Gastroesophageal sphincter (tissue), 3 donors: Measurements from ENCODE around the gene STRN.

Source experiments
- EP300 ChIP-seq: sonication (generic); formaldehyde crosslinking; IDR thresholded peaks from one replicate; pipeline ENCODE4 v1.6.1; 2017; ENCODE audit warnings: antibody characterized with exemption, mild to moderate bottlenecking
- POLR2A ChIP-seq, 2 donors: fragments of 450-650 bp; IDR thresholded peaks; one replicate each; pipeline ENCODE4 v1.6.1; 2017; ENCODE audit warnings: antibody characterized with exemption in 2 of 2, mild to moderate bottlenecking in 2 of 2, moderate library complexity in 1 of 2
- POLR2AphosphoS5 ChIP-seq: sonication (generic); formaldehyde crosslinking; IDR thresholded peaks from one replicate; pipeline ENCODE4 v1.6.1; 2017; ENCODE audit warnings: antibody characterized with exemption
- TF ChIP-seq, protein P1 (sequence below), 4 experiments: fragments of 200-600 bp in 2 of 4; fragments of 450-650 bp in 2 of 4; sonication (generic) in 1 of 4; IDR thresholded peaks; one replicate each; pipeline ENCODE4 v1.5.1; 2017 to 2019; ENCODE audit warnings: antibody characterized with exemption in 4 of 4, mild to moderate bottlenecking in 2 of 4, moderate library complexity in 2 of 4

- TF ChIP-seq, protein P1, sequence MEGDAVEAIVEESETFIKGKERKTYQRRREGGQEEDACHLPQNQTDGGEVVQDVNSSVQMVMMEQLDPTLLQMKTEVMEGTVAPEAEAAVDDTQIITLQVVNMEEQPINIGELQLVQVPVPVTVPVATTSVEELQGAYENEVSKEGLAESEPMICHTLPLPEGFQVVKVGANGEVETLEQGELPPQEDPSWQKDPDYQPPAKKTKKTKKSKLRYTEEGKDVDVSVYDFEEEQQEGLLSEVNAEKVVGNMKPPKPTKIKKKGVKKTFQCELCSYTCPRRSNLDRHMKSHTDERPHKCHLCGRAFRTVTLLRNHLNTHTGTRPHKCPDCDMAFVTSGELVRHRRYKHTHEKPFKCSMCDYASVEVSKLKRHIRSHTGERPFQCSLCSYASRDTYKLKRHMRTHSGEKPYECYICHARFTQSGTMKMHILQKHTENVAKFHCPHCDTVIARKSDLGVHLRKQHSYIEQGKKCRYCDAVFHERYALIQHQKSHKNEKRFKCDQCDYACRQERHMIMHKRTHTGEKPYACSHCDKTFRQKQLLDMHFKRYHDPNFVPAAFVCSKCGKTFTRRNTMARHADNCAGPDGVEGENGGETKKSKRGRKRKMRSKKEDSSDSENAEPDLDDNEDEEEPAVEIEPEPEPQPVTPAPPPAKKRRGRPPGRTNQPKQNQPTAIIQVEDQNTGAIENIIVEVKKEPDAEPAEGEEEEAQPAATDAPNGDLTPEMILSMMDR (IDR thresholded peaks at IDR 0.05): no peak
- TF ChIP-seq EP300 (no peak), POLR2AphosphoS5 (no peak), POLR2A (IDR thresholded peaks at IDR 0.05) (no peak)
Observed at GRCh38 chr2:37000988-37001556, 34.7 kb upstream of the STRN start.
